ENCODE data around the gene CACNA1C.

GRCh38 chr12:2457933-2458414 lies 405.2 kb downstream of the CACNA1C start:
- TF ChIP-seq CTCF (conservative IDR thresholded peaks at IDR 0.05) (no peak), ZFX (IDR thresholded peaks at IDR 0.05) (no peak)

All from C4-2B (cell line).